NCI-H1930 (cell line): ENCODE results near the gene PSMB7.

ENCODE experiments used
- DNase-seq, 2 experiments: peaks; one replicate each; lab custom pipeline; 2025; lab: John Stamatoyannopoulos, UW

PSMB7 gene

GRCh38 chr9:124381170-124381945 lies 33.9 kb downstream of the PSMB7 start:
- no peak for DNase-seq

GRCh38 chr9:124377551-124378406 lies 37.5 kb downstream of the PSMB7 start:
- no peak for DNase-seq

- no peak for DNase-seq
These were observed 38.9 kb downstream of the PSMB7 start for GRCh38 chr9:124376329-124376728.

GRCh38 chr9:124375726-124376125 lies 39.5 kb downstream of the PSMB7 start:
- no peak for DNase-seq

- no peak for DNase-seq
These were observed 41.4 kb downstream of the PSMB7 start for GRCh38 chr9:124373851-124374250.

GRCh38 chr9:124373386-124373785 lies 41.9 kb downstream of the PSMB7 start:
- DNase-seq: no peak

- DNase-seq: no peak
These were observed 43.2 kb downstream of the PSMB7 start for GRCh38 chr9:124372038-124372437.

GRCh38 chr9:124370896-124371582 lies 44.2 kb downstream of the PSMB7 start:
- DNase-seq: no peak

GRCh38 chr9:124369231-124369797 lies 45.9 kb downstream of the PSMB7 start:
- no peak for DNase-seq

GRCh38 chr9:124368692-124369091 lies 46.5 kb downstream of the PSMB7 start:
- DNase-seq: no peak

- no peak for DNase-seq
These were observed 48.6 kb downstream of the PSMB7 start for GRCh38 chr9:124366476-124367220.

GRCh38 chr9:124365036-124365435 lies 50.2 kb downstream of the PSMB7 start:
- DNase-seq: no peak

GRCh38 chr9:124364141-124364540 lies 51.1 kb downstream of the PSMB7 start:
- no peak for DNase-seq

- no peak for DNase-seq
These were observed 51.7 kb downstream of the PSMB7 start for GRCh38 chr9:124363326-124364096.

- DNase-seq: no peak
These were observed 54.1 kb downstream of the PSMB7 start for GRCh38 chr9:124361128-124361527.

GRCh38 chr9:124359855-124360678 lies 55.2 kb downstream of the PSMB7 start:
- DNase-seq: no peak

GRCh38 chr9:124359426-124359825 lies 55.8 kb downstream of the PSMB7 start:
- no peak for DNase-seq

- no peak for DNase-seq
These were observed 56.6 kb downstream of the PSMB7 start for GRCh38 chr9:124358631-124359030.

- DNase-seq: no peak
These were observed 57.4 kb downstream of the PSMB7 start for GRCh38 chr9:124357721-124358361.
